ENCODE measurements around the gene IL31RA.
A peak's percentile ranks its signal among the peaks of the same experiment; 100 is the strongest.

IL31RA gene

GRCh38 chr5:55847837-55848236 lies 3.3 kb upstream of the IL31RA start:
- ATAC-seq, result peak; percentile 16; the same call in 2 of the 3 replicates
- TF ChIP-seq ZC3H10 (CRISPR knock-in tag; IDR thresholded peaks at IDR 0.05) (0 out of 2 replicates have a peak, but pooled peaks have one; percentile 6), PPARA (CRISPR knock-in tag; IDR thresholded peaks at IDR 0.05; ENCODE audit: borderline replicate concordance) (no peak)

- TF ChIP-seq ZNF70 (CRISPR knock-in tag; IDR thresholded peaks at IDR 0.05), result no peak
- no peak for TF ChIP-seq BACH2 (CRISPR knock-in tag; IDR thresholded peaks at IDR 0.05; ENCODE audit: borderline replicate concordance)
- no peak for TF ChIP-seq TCF4 (CRISPR knock-in tag; IDR thresholded peaks at IDR 0.05; ENCODE audit: borderline replicate concordance)
- no peak for TF ChIP-seq PPARA (CRISPR knock-in tag; IDR thresholded peaks at IDR 0.05; ENCODE audit: borderline replicate concordance)
- no peak for TF ChIP-seq TSHZ2 (CRISPR knock-in tag; IDR thresholded peaks at IDR 0.05)
- TF ChIP-seq, protein P1, sequence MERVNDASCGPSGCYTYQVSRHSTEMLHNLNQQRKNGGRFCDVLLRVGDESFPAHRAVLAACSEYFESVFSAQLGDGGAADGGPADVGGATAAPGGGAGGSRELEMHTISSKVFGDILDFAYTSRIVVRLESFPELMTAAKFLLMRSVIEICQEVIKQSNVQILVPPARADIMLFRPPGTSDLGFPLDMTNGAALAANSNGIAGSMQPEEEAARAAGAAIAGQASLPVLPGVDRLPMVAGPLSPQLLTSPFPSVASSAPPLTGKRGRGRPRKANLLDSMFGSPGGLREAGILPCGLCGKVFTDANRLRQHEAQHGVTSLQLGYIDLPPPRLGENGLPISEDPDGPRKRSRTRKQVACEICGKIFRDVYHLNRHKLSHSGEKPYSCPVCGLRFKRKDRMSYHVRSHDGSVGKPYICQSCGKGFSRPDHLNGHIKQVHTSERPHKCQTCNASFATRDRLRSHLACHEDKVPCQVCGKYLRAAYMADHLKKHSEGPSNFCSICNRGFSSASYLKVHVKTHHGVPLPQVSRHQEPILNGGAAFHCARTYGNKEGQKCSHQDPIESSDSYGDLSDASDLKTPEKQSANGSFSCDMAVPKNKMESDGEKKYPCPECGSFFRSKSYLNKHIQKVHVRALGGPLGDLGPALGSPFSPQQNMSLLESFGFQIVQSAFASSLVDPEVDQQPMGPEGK (CRISPR knock-in tag; IDR thresholded peaks at IDR 0.05; ENCODE audit: borderline replicate concordance), result no peak
- no peak for TF ChIP-seq OSR1 (CRISPR knock-in tag; IDR thresholded peaks at IDR 0.05)
- no peak for ATAC-seq
Measured at GRCh38 chr5:55848783-55849182, 2.4 kb upstream of the IL31RA start.

GRCh38 chr5:55851675-55851979 lies 470 bp downstream of the IL31RA start:
- ATAC-seq, result peak; percentile 14; the same call in 2 of the 3 replicates
- TF ChIP-seq ISL1 (CRISPR knock-in tag; IDR thresholded peaks at IDR 0.05), result no peak
- TF ChIP-seq TSHZ2 (CRISPR knock-in tag; IDR thresholded peaks at IDR 0.05), result no peak
- no peak for TF ChIP-seq ZFP3 (CRISPR knock-in tag; IDR thresholded peaks at IDR 0.05)
- no peak for TF ChIP-seq POU6F1 (CRISPR knock-in tag; IDR thresholded peaks at IDR 0.05; ENCODE audit: borderline replicate concordance, low read depth)
- no peak for TF ChIP-seq SNAI2 (CRISPR knock-in tag; IDR thresholded peaks at IDR 0.05)
- TF ChIP-seq OSR1 (CRISPR knock-in tag; IDR thresholded peaks at IDR 0.05), result no peak
- TF ChIP-seq, protein P1 (CRISPR knock-in tag; IDR thresholded peaks at IDR 0.05; ENCODE audit: borderline replicate concordance), result no peak
- no peak for TF ChIP-seq GLIS3 (CRISPR knock-in tag; IDR thresholded peaks at IDR 0.05)
- TF ChIP-seq ZNF8 (CRISPR knock-in tag; IDR thresholded peaks at IDR 0.05), result no peak
- no peak for TF ChIP-seq ESRRG (CRISPR knock-in tag; IDR thresholded peaks at IDR 0.05)
- no peak for TF ChIP-seq ARNTL (CRISPR knock-in tag; IDR thresholded peaks at IDR 0.05; ENCODE audit: borderline replicate concordance, low read depth)
- no peak for TF ChIP-seq ZC3H10 (CRISPR knock-in tag; IDR thresholded peaks at IDR 0.05)
- no peak for TF ChIP-seq TOX (CRISPR knock-in tag; IDR thresholded peaks at IDR 0.05; ENCODE audit: borderline replicate concordance)

GRCh38 chr5:55852503-55852902 lies 1.3 kb downstream of the IL31RA start:
- ATAC-seq, result no peak
- no peak for TF ChIP-seq TSHZ2 (CRISPR knock-in tag; IDR thresholded peaks at IDR 0.05)
- no peak for TF ChIP-seq PPARA (CRISPR knock-in tag; IDR thresholded peaks at IDR 0.05; ENCODE audit: borderline replicate concordance)
- no peak for TF ChIP-seq CREB5 (CRISPR knock-in tag; IDR thresholded peaks at IDR 0.05; ENCODE audit: low read depth)
- TF ChIP-seq ESRRG (CRISPR knock-in tag; IDR thresholded peaks at IDR 0.05), result no peak
- TF ChIP-seq ZNF565 (CRISPR knock-in tag; conservative IDR thresholded peaks at IDR 0.05; ENCODE audit: low read depth), result no peak
- TF ChIP-seq OSR1 (CRISPR knock-in tag; IDR thresholded peaks at IDR 0.05), result no peak
- no peak for TF ChIP-seq SNAI2 (CRISPR knock-in tag; IDR thresholded peaks at IDR 0.05)
